Left lung (tissue), 10 donors: ENCODE data around the gene MTF2. TPM values are rescaled to one million over a fixed set of nuclear protein-coding genes. Genes with fewer than 3 reads are reported as not detected.

Source experiments
- ATAC-seq: fragments of 200-7000 bp; cut with Tn5 transposase; one replicate; pipeline ENCODE4 v1.9.1; 2020; ENCODE audit warnings: moderate library complexity
- DNase-seq, 4 donors: peaks; one replicate each; pipeline ENCODE4 v3.0.0-alpha.2; 2013 to 2020
- H3K27ac ChIP-seq, 2 donors: fragments of 200-600 bp; sonication (generic) in 1 of 2; one replicate each; pipeline versions ENCODE4 v1.5.0 to v1.8.0; 2020 to 2021
- H3K27me3 ChIP-seq, 2 donors: fragments of 200-600 bp; sonication (generic) in 1 of 2; one replicate each; pipeline versions ENCODE4 v1.5.0 to v1.8.0; 2020 to 2021
- H3K36me3 ChIP-seq, 2 donors: fragments of 200-600 bp; sonication (generic) in 1 of 2; one replicate each; pipeline versions ENCODE4 v1.5.0 to v1.8.0; 2020 to 2021
- H3K4me1 ChIP-seq, 2 donors: fragments of 200-600 bp; one replicate each; pipeline ENCODE4 v1.8.0; 2021
- H3K4me3 ChIP-seq, 2 donors: fragments of 200-600 bp; sonication (generic) in 1 of 2; one replicate each; pipeline versions ENCODE4 v1.5.0 to v1.8.0; 2020 to 2021; ENCODE audit warnings: mild to moderate bottlenecking in 1 of 2
- H3K9me3 ChIP-seq, 2 donors: fragments of 200-600 bp; sonication (generic) in 1 of 2; one replicate each; pipeline versions ENCODE4 v1.5.0 to v1.8.0; 2020 to 2021
- CTCF ChIP-seq, 2 donors: fragments of 200-600 bp; sonication (generic) in 1 of 2; IDR thresholded peaks; one replicate each; pipeline versions ENCODE4 v1.5.0 to v1.8.0; 2021; ENCODE audit warnings: antibody characterized with exemption in 2 of 2
- intact Hi-C, 2 donors: fragments of 100-400 bp; cut with DNase I; formaldehyde crosslinking; loops; one replicate each; pipeline versions ENCODE4 v1.11.2 to v1.14.2; 2022
- polyA plus RNA-seq, 6 donors: library from polyadenylated mRNA; unstranded; fragments of 120-200 nt; gene quantifications; one replicate each; pipeline ENCODE4 v1.2.1, GENCODE V29; 2013; ENCODE audit not compliant: insufficient read length in 6 of 6
- total RNA-seq, 2 donors: library from RNA; stranded (reverse); fragmentation: NEBNext Ultra II Directional; extraction: Animal tissue kit (Norgen Biotek cat#: 25700); gene quantifications; one replicate each; pipeline ENCODE4 v1.2.1, GENCODE V29; 2021
- donor health status: DM: no; HTN: yes; CAD: no.
- donor health status: DM: no; HTN: no; CAD: no.

Gene MTF2
- total and polyA plus RNA-seq, 8 donors: 22.3 to 76.3 (median 57.8) TPM

GRCh38 chr1:93095804-93096585, 16.9 kb downstream of the MTF2 start:
- Histone ChIP-seq H3K4me1 (peaks cover 0 to 26% of the 10 kb centered on the region in 2 donors), H3K36me3 (peaks cover 0 to 6% of the 10 kb centered on the region in 2 donors), H3K9me3 (no peaks in the 10 kb centered on the region), H3K27ac (peak overlapping the region in 1 of 2 donors; percentile 18), H3K27me3 (no peaks in the 10 kb centered on the region), H3K4me3 (no peak overlapping the region)
- no peak for ATAC-seq
- DNase-seq: no peak
- no peak for TF ChIP-seq CTCF (IDR thresholded peaks at IDR 0.05)
- intact Hi-C loops: no loop called here

- no peak overlapping the region for H3K4me3 ChIP-seq
- no peak for ATAC-seq
- no peak overlapping the region for H3K27ac ChIP-seq
- H3K4me1 ChIP-seq: peaks cover 0 to 6% of the 10 kb centered on the region in 2 donors
- no peak for DNase-seq
- peaks cover 0 to 10% of the 10 kb centered on the region in 2 donors for H3K36me3 ChIP-seq
- intact Hi-C loops: no loop called here
- no peaks in the 10 kb centered on the region for H3K27me3 ChIP-seq
- TF ChIP-seq CTCF (IDR thresholded peaks at IDR 0.05): no peak
- H3K9me3 ChIP-seq: peaks cover 0 to 2% of the 10 kb centered on the region in 2 donors
Observed at GRCh38 chr1:93102142-93102541, 23.1 kb downstream of the MTF2 start.

GRCh38 chr1:93106226-93106625, 27.1 kb downstream of the MTF2 start:
- intact Hi-C loops: no loop called here
- ATAC-seq: no peak
- Histone ChIP-seq H3K27me3 (no peaks in the 10 kb centered on the region), H3K36me3 (peaks cover 0 to 19% of the 10 kb centered on the region in 2 donors), H3K4me1 (peaks cover 0 to 8% of the 10 kb centered on the region in 2 donors), H3K27ac (no peak overlapping the region), H3K4me3 (no peak overlapping the region), H3K9me3 (peaks cover 0 to 10% of the 10 kb centered on the region in 2 donors)
- TF ChIP-seq CTCF (IDR thresholded peaks at IDR 0.05): no peak
- DNase-seq: no peak

- intact Hi-C loops: no loop called here
- no peak for ATAC-seq
- DNase-seq: no peak
- peaks cover 0 to 16% of the 10 kb centered on the region in 2 donors for H3K4me1 ChIP-seq
- H3K27me3 ChIP-seq: no peaks in the 10 kb centered on the region
- no peak for TF ChIP-seq CTCF (IDR thresholded peaks at IDR 0.05)
- no peak overlapping the region for H3K4me3 ChIP-seq
- H3K27ac ChIP-seq: no peak overlapping the region
- peaks cover 0 to 19% of the 10 kb centered on the region in 2 donors for H3K36me3 ChIP-seq
- peaks cover 0 to 10% of the 10 kb centered on the region in 2 donors for H3K9me3 ChIP-seq
Observed at GRCh38 chr1:93107395-93107794, 28.3 kb downstream of the MTF2 start.

- TF ChIP-seq CTCF (IDR thresholded peaks at IDR 0.05): no peak
- Histone ChIP-seq H3K4me1 (peaks cover 0 to 16% of the 10 kb centered on the region in 2 donors), H3K9me3 (peaks cover 0 to 10% of the 10 kb centered on the region in 2 donors), H3K27ac (no peak overlapping the region), H3K27me3 (no peaks in the 10 kb centered on the region), H3K4me3 (no peak overlapping the region), H3K36me3 (peaks cover 0 to 19% of the 10 kb centered on the region in 2 donors)
- no peak for DNase-seq
- intact Hi-C loops: no loop called here
- no peak for ATAC-seq
Observed at GRCh38 chr1:93108335-93108734, 29.3 kb downstream of the MTF2 start.
